Mucosa of descending colon (tissue), 3 donors: ENCODE data around the gene CXXC4. TPM values are rescaled to one million over a fixed set of nuclear protein-coding genes. Genes with fewer than 3 reads are reported as not detected.

Experiments used
- ATAC-seq: fragments of 200-7000 bp; cut with Tn5 transposase; one replicate; pipeline ENCODE4 v1.9.1; 2020; ENCODE audit warnings: mild to moderate bottlenecking, moderate library complexity
- DNase-seq, 3 donors: peaks; one replicate each; pipeline ENCODE4 v3.0.0-alpha.2; 2020
- H3K36me3 ChIP-seq: fragments of 200-600 bp; one replicate; pipeline ENCODE4 v1.8.0; 2021; ENCODE audit warnings: low read depth, mild to moderate bottlenecking
- H3K4me1 ChIP-seq: fragments of 200-600 bp; one replicate; pipeline ENCODE4 v1.8.0; 2021; ENCODE audit warnings: low read depth, mild to moderate bottlenecking
- H3K4me3 ChIP-seq: fragments of 200-600 bp; one replicate; pipeline ENCODE4 v1.8.0; 2021; ENCODE audit warnings: mild to moderate bottlenecking
- H3K9me3 ChIP-seq: fragments of 200-600 bp; one replicate; pipeline ENCODE4 v1.8.0; 2021; ENCODE audit warnings: mild to moderate bottlenecking
- CTCF ChIP-seq: fragments of 200-600 bp; IDR thresholded peaks from one replicate; pipeline ENCODE4 v1.8.0; 2022; ENCODE audit warnings: antibody characterized with exemption, mild to moderate bottlenecking
- intact Hi-C, 2 donors: fragments of 100-400 bp; cut with DNase I in 1 of 2; cut with micrococcal nuclease in 1 of 2; formaldehyde crosslinking; loops; one replicate each; pipeline versions ENCODE4 v1.11.0 to v1.11.1; 2022; cut with DNase I, micrococcal nuclease
- total RNA-seq, 3 donors: library from RNA; stranded (reverse); fragmentation: NEBNext Ultra II Directional in 2 of 3; extraction: Animal tissue kit (Norgen Biotek cat#: 25700) in 2 of 3; gene quantifications; one replicate each; pipeline versions ENCODE4 v1.2.1 to v1.2.4, GENCODE V29; 2021 to 2023
- donor health status: DM: no; HTN: no; CAD: no; lungs with moderate emphysema.
- donor health status: DM: no; HTN: no; CAD: no.
- donor health status: DM: no; HTN: yes; CAD: no.

Gene CXXC4
- total RNA-seq, 3 donors from 2014 or later = 0.96 to 4.2 (median 1.7) TPM

DNA sequence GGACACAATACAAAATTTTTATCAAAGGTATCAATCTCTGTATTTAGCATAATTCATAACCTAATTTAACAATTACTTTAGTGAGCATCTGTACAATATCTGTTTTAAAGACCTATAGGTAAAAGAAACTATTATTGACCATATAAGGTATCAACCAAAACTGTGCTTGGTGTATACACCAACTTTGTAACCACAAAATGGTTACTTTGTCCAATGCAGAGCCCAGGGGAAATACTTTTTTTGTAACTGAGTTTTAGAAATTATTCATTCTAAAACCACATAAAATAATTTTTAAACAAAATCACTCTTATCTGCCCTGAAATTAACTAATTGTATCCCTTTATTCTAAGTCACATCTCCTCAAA, 5.0 kb downstream of the CXXC4 start:
- ATAC-seq = no peak

DNA sequence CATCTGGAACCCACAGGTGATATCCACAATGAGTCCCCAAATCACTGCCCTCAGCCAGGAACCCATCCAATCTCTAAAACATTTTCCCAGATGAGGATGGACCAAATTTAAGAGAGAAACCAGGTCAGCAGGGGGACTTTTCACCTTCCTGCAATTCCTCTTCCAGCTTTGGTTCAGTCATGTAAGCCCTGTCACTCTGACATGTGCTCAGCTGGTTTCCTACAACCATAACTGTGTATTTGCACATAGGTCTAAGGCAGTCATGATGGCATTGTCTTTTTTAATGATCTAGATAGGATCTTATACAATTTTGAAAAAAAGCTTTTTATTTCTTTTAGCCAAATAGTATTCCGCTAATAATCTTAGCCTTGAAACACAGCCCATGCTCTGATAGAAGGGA, 6.5 kb downstream of the CXXC4 start:
- Histone ChIP-seq H3K4me1 (no peaks in the 10 kb centered on the region), H3K4me3 (no peak overlapping the region), H3K9me3 (no peaks in the 10 kb centered on the region), H3K36me3 (no peaks in the 10 kb centered on the region)
- ATAC-seq (no peak), DNase-seq (no peak)
- no peak for TF ChIP-seq CTCF
- intact Hi-C loops = no loop called here

More for the DNA sequence above, 5.0 kb downstream of the CXXC4 start:
- no peak overlapping the region for H3K4me3 ChIP-seq
- TF ChIP-seq CTCF = no peak
- intact Hi-C loops = no loop called here
- DNase-seq = no peak
- H3K36me3 ChIP-seq = no peaks in the 10 kb centered on the region
- no peaks in the 10 kb centered on the region for H3K9me3 ChIP-seq
- no peaks in the 10 kb centered on the region for H3K4me1 ChIP-seq

DNA sequence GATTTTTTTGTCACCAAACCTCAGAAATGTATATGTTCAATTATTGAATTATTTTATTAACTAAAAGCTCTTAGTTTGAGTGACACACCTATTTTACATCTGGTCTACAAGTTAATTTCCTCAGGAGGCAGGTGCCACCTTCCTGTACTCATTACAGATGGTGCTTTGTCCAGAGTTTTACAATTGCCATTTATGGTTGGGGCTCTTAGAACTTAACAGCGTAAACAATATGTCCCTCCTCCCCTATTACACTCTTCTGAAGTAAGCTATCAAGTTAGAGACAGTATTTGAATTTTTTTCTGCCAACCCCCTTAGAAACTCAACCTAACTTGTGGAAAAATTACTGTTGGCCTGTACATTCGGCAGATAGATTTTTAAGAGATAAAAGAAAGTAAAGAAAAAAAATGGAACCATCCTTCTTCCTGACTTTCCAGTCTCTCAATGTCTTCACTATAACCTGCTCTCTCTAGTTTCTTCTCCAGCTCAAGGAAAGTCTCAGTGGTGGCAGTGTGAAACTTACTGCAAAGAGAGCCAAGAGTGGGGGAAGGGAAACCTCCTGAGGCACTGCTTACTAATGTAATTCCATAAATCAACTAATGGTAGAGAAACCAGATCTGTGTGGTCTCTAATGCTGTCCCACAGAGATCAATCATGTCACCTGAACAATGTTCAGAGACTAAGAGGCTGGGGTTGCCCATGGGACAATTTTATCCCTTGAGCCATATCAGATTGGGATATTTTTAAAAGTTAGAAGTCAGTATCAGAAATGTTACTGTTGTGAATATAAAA, 7.8 kb downstream of the CXXC4 start:
- Histone ChIP-seq H3K4me1 (no peaks in the 10 kb centered on the region), H3K4me3 (no peak overlapping the region), H3K9me3 (no peaks in the 10 kb centered on the region), H3K36me3 (no peaks in the 10 kb centered on the region)
- ATAC-seq = peak; percentile 48
- TF ChIP-seq CTCF = no peak
- peak in 1 of 3 donors; percentile 6 for DNase-seq
- intact Hi-C loops = no loop called here

GRCh38 chr4:104475652-104476051, 19.0 kb downstream of the CXXC4 start:
- no peak for TF ChIP-seq CTCF
- H3K36me3 ChIP-seq = no peaks in the 10 kb centered on the region
- H3K4me3 ChIP-seq = no peak overlapping the region
- H3K9me3 ChIP-seq = no peaks in the 10 kb centered on the region
- DNase-seq (no peak), ATAC-seq (no peak)
- H3K4me1 ChIP-seq = no peaks in the 10 kb centered on the region
- intact Hi-C loops = no loop called here

- TF ChIP-seq CTCF = no peak
- Histone ChIP-seq H3K9me3 (no peaks in the 10 kb centered on the region), H3K4me1 (no peaks in the 10 kb centered on the region), H3K4me3 (no peak overlapping the region), H3K36me3 (no peaks in the 10 kb centered on the region)
- intact Hi-C loops = no loop called here
- DNase-seq (no peak), ATAC-seq (no peak)
Measured at GRCh38 chr4:104472766-104473165, 21.9 kb downstream of the CXXC4 start.
